Erythroblast (primary cell): ENCODE data around the gene GPANK1.

Source experiments
- GATA1 ChIP-seq: IDR thresholded peaks from 2 replicates; pipeline ENCODE4 v1.6.1; 2011; ENCODE audit warnings: low read depth, mild to moderate bottlenecking, control low read depth, low read length, moderate library complexity
- POLR2A ChIP-seq: IDR thresholded peaks from 2 replicates; pipeline ENCODE4 v1.6.1; 2011; ENCODE audit warnings: mild to moderate bottlenecking, low read length

GRCh38 chr6:31689249-31690110 is 24.7 kb upstream of the GPANK1 start:
- no peak for TF ChIP-seq POLR2A
- TF ChIP-seq GATA1 = no peak
